ENCODE results near the gene MIS12. TPM values are rescaled to one million over a fixed set of nuclear protein-coding genes. Genes with fewer than 3 reads are reported as not detected.

Gene MIS12
- polyA plus RNA-seq, 1 donor, result 23.9 TPM

- Histone ChIP-seq H3K27me3 (ENCODE audit: control insufficient read depth, insufficient read depth, low read length) (no peaks in the 10 kb centered on the region), H3K27ac (ENCODE audit: low read length) (no peak overlapping the region), H3K4me1 (ENCODE audit: control insufficient read depth, insufficient read depth, low read length) (no peaks in the 10 kb centered on the region), H3K4me3 (ENCODE audit: low read length) (no peak overlapping the region), H3K9me3 (ENCODE audit: control insufficient read depth, low read depth, low read length) (no peaks in the 10 kb centered on the region), H3K36me3 (ENCODE audit: control insufficient read depth, insufficient read depth, low read length) (peaks cover 5% of the 10 kb centered on the region)
- WGBS (ENCODE audit: insufficient coverage, low lambda C conversion rate), result no CpG with 5 or more reads among the region's 4 CpGs
- DNase-seq, result no peak
These were observed 20.1 kb upstream of the MIS12 start for GRCh38 chr17:5466295-5466694.

GRCh38 chr17:5467416-5467815, 18.9 kb upstream of the MIS12 start:
- Histone ChIP-seq H3K4me3 (ENCODE audit: low read length) (peak overlapping the region; percentile 89), H3K4me1 (ENCODE audit: control insufficient read depth, insufficient read depth, low read length) (no peaks in the 10 kb centered on the region)
- no peak for DNase-seq

GRCh38 chr17:5468075-5468473, 18.3 kb upstream of the MIS12 start:
- peaks cover 2% of the 10 kb centered on the region for H3K36me3 ChIP-seq (ENCODE audit: control insufficient read depth, insufficient read depth, low read length)
- H3K27ac ChIP-seq (ENCODE audit: low read length), result peak overlapping the region; percentile 27
- H3K4me3 ChIP-seq (ENCODE audit: low read length), result peak overlapping the region; percentile 89
- no peaks in the 10 kb centered on the region for H3K9me3 ChIP-seq (ENCODE audit: control insufficient read depth, low read depth, low read length)
- no peaks in the 10 kb centered on the region for H3K27me3 ChIP-seq (ENCODE audit: control insufficient read depth, insufficient read depth, low read length)
- no peaks in the 10 kb centered on the region for H3K4me1 ChIP-seq (ENCODE audit: control insufficient read depth, insufficient read depth, low read length)
- no peak for DNase-seq
- no CpG with 5 or more reads among the region's 17 CpGs for WGBS (ENCODE audit: insufficient coverage, low lambda C conversion rate)

More at GRCh38 chr17:5467416-5467815, 18.9 kb upstream of the MIS12 start:
- Histone ChIP-seq H3K27me3 (ENCODE audit: control insufficient read depth, insufficient read depth, low read length) (no peaks in the 10 kb centered on the region), H3K9me3 (ENCODE audit: control insufficient read depth, low read depth, low read length) (no peaks in the 10 kb centered on the region), H3K36me3 (ENCODE audit: control insufficient read depth, insufficient read depth, low read length) (peaks cover under 1% of the 10 kb centered on the region), H3K27ac (ENCODE audit: low read length) (no peak overlapping the region)
- WGBS (ENCODE audit: insufficient coverage, low lambda C conversion rate), result no CpG with 5 or more reads among the region's 8 CpGs

- WGBS (ENCODE audit: insufficient coverage, low lambda C conversion rate), result 100% methylated on average over 2 of the region's 3 CpGs
- Histone ChIP-seq H3K36me3 (ENCODE audit: control insufficient read depth, insufficient read depth, low read length) (peaks cover 31% of the 10 kb centered on the region), H3K4me1 (ENCODE audit: control insufficient read depth, insufficient read depth, low read length) (no peaks in the 10 kb centered on the region), H3K4me3 (ENCODE audit: low read length) (no peak overlapping the region), H3K27me3 (ENCODE audit: control insufficient read depth, insufficient read depth, low read length) (no peaks in the 10 kb centered on the region), H3K9me3 (ENCODE audit: control insufficient read depth, low read depth, low read length) (no peaks in the 10 kb centered on the region), H3K27ac (ENCODE audit: low read length) (no peak overlapping the region)
- DNase-seq, result no peak
These were observed 13.9 kb upstream of the MIS12 start for GRCh38 chr17:5472511-5472910.

GRCh38 chr17:5473906-5474305, 12.5 kb upstream of the MIS12 start:
- H3K36me3 ChIP-seq (ENCODE audit: control insufficient read depth, insufficient read depth, low read length), result peaks cover 45% of the 10 kb centered on the region
- no peak overlapping the region for H3K27ac ChIP-seq (ENCODE audit: low read length)
- 100% methylated on average over 1 of the region's 2 CpGs for WGBS (ENCODE audit: insufficient coverage, low lambda C conversion rate)
- no peaks in the 10 kb centered on the region for H3K27me3 ChIP-seq (ENCODE audit: control insufficient read depth, insufficient read depth, low read length)
- H3K4me3 ChIP-seq (ENCODE audit: low read length), result no peak overlapping the region
- no peaks in the 10 kb centered on the region for H3K9me3 ChIP-seq (ENCODE audit: control insufficient read depth, low read depth, low read length)
- DNase-seq, result no peak
- H3K4me1 ChIP-seq (ENCODE audit: control insufficient read depth, insufficient read depth, low read length), result no peaks in the 10 kb centered on the region

- Histone ChIP-seq H3K27me3 (ENCODE audit: control insufficient read depth, insufficient read depth, low read length) (no peaks in the 10 kb centered on the region), H3K36me3 (ENCODE audit: control insufficient read depth, insufficient read depth, low read length) (peaks cover 74% of the 10 kb centered on the region), H3K9me3 (ENCODE audit: control insufficient read depth, low read depth, low read length) (no peaks in the 10 kb centered on the region), H3K27ac (ENCODE audit: low read length) (no peak overlapping the region), H3K4me3 (ENCODE audit: low read length) (no peak overlapping the region), H3K4me1 (ENCODE audit: control insufficient read depth, insufficient read depth, low read length) (no peaks in the 10 kb centered on the region)
- DNase-seq, result no peak
- no CpG with 5 or more reads among the region's 4 CpGs for WGBS (ENCODE audit: insufficient coverage, low lambda C conversion rate)
These were observed 7.4 kb upstream of the MIS12 start for GRCh38 chr17:5478992-5479391.

GRCh38 chr17:5480962-5481361, 5.4 kb upstream of the MIS12 start:
- no peak for DNase-seq
- Histone ChIP-seq H3K36me3 (ENCODE audit: control insufficient read depth, insufficient read depth, low read length) (peaks cover 62% of the 10 kb centered on the region), H3K27me3 (ENCODE audit: control insufficient read depth, insufficient read depth, low read length) (no peaks in the 10 kb centered on the region), H3K9me3 (ENCODE audit: control insufficient read depth, low read depth, low read length) (no peaks in the 10 kb centered on the region), H3K27ac (ENCODE audit: low read length) (no peak overlapping the region), H3K4me3 (ENCODE audit: low read length) (no peak overlapping the region), H3K4me1 (ENCODE audit: control insufficient read depth, insufficient read depth, low read length) (no peaks in the 10 kb centered on the region)
- WGBS (ENCODE audit: insufficient coverage, low lambda C conversion rate), result 100% methylated on average over 1 of the region's 6 CpGs

- Histone ChIP-seq H3K36me3 (ENCODE audit: control insufficient read depth, insufficient read depth, low read length) (peaks cover 62% of the 10 kb centered on the region), H3K4me1 (ENCODE audit: control insufficient read depth, insufficient read depth, low read length) (no peaks in the 10 kb centered on the region), H3K27me3 (ENCODE audit: control insufficient read depth, insufficient read depth, low read length) (no peaks in the 10 kb centered on the region), H3K27ac (ENCODE audit: low read length) (no peak overlapping the region), H3K4me3 (ENCODE audit: low read length) (no peak overlapping the region), H3K9me3 (ENCODE audit: control insufficient read depth, low read depth, low read length) (no peaks in the 10 kb centered on the region)
- no CpG with 5 or more reads among the region's 4 CpGs for WGBS (ENCODE audit: insufficient coverage, low lambda C conversion rate)
- no peak for DNase-seq
These were observed 4.9 kb upstream of the MIS12 start for GRCh38 chr17:5481451-5481850.

GRCh38 chr17:5485270-5486205, 828 bp upstream of the MIS12 start, which contains the start of gene DERL2:
Gene DERL2, minus strand, starts transcription at chr17:5486178. Its CDS starts 17 bp downstream, at chr17:5486161.
- no peaks in the 10 kb centered on the region for H3K27me3 ChIP-seq (ENCODE audit: control insufficient read depth, insufficient read depth, low read length)
- H3K9me3 ChIP-seq (ENCODE audit: control insufficient read depth, low read depth, low read length), result no peaks in the 10 kb centered on the region
- peak within 1 kb of the TSS; percentile 99 for H3K4me3 ChIP-seq (ENCODE audit: low read length)
- DNase-seq, result no peak
- WGBS (ENCODE audit: insufficient coverage, low lambda C conversion rate), result 20% methylated on average over 3 of the region's 29 CpGs
- H3K4me1 ChIP-seq (ENCODE audit: control insufficient read depth, insufficient read depth, low read length), result peaks cover 6% of the 10 kb centered on the region
- peaks cover 40% of the 10 kb centered on the region for H3K36me3 ChIP-seq (ENCODE audit: control insufficient read depth, insufficient read depth, low read length)
- H3K27ac ChIP-seq (ENCODE audit: low read length), result peak within 1 kb of the TSS; percentile 97

GRCh38 chr17:5488752-5489151, 2.4 kb downstream of the MIS12 start:
- no peak for DNase-seq
- H3K4me1 ChIP-seq (ENCODE audit: control insufficient read depth, insufficient read depth, low read length), result peaks cover 6% of the 10 kb centered on the region
- H3K36me3 ChIP-seq (ENCODE audit: control insufficient read depth, insufficient read depth, low read length), result peaks cover 23% of the 10 kb centered on the region
- no peaks in the 10 kb centered on the region for H3K27me3 ChIP-seq (ENCODE audit: control insufficient read depth, insufficient read depth, low read length)
- WGBS (ENCODE audit: insufficient coverage, low lambda C conversion rate), result 100% methylated on average over 2 of the region's 8 CpGs
- H3K27ac ChIP-seq (ENCODE audit: low read length), result no peak overlapping the region
- H3K9me3 ChIP-seq (ENCODE audit: control insufficient read depth, low read depth, low read length), result peaks cover 2% of the 10 kb centered on the region
- no peak overlapping the region for H3K4me3 ChIP-seq (ENCODE audit: low read length)

Data from large intestine (tissue), 3 donors.